Subcutaneous adipose tissue (tissue), 4 donors: ENCODE measurements around the gene UGT1A7. TPM values are rescaled to one million over a fixed set of nuclear protein-coding genes. Genes with fewer than 3 reads are reported as not detected.

Experiments used
- total RNA-seq, 4 donors: library from RNA; depleted of rRNA; stranded (reverse); fragments of >200 nt; gene quantifications; one replicate each; pipeline ENCODE4 v1.1.0, GENCODE V29; 2016
- TF ChIP-seq, protein P1 (sequence below): fragments of 450-650 bp; IDR thresholded peaks from one replicate; pipeline ENCODE4 v1.5.1; 2016; ENCODE audit warnings: low read depth, mild to moderate bottlenecking, control low read depth, antibody characterized with exemption, moderate library complexity

The UGT1A7 gene
- total RNA-seq, 4 donors from 2014 or later = 0.88 TPM; not detected in 3

DNA sequence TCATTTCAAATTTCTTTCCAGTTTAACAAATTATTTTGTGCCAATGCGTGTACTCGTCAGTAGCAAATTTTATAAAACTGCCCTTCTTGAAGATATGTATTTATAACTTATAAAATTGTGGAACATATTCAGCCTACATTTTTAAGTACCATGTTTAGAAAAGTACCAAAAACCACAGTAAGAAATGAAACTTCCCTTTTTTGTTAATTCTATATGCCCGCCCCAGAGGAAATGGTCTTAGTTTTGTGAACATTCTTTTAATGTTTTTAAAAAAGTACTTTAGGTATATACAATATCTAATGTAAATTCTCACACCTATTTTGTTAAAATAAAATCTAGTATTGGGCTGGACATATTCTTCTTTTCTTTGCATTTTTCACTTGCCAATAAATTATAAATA lies 8.8 kb upstream of the UGT1A7 start:
- TF ChIP-seq, protein P1, sequence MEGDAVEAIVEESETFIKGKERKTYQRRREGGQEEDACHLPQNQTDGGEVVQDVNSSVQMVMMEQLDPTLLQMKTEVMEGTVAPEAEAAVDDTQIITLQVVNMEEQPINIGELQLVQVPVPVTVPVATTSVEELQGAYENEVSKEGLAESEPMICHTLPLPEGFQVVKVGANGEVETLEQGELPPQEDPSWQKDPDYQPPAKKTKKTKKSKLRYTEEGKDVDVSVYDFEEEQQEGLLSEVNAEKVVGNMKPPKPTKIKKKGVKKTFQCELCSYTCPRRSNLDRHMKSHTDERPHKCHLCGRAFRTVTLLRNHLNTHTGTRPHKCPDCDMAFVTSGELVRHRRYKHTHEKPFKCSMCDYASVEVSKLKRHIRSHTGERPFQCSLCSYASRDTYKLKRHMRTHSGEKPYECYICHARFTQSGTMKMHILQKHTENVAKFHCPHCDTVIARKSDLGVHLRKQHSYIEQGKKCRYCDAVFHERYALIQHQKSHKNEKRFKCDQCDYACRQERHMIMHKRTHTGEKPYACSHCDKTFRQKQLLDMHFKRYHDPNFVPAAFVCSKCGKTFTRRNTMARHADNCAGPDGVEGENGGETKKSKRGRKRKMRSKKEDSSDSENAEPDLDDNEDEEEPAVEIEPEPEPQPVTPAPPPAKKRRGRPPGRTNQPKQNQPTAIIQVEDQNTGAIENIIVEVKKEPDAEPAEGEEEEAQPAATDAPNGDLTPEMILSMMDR = no peak

- TF ChIP-seq, protein P1 = no peak
These were observed 7.8 kb upstream of the UGT1A7 start for GRCh38 chr2:233673896-233674295.

- TF ChIP-seq, protein P1 = no peak
These were observed 7.4 kb upstream of the UGT1A7 start for GRCh38 chr2:233674314-233674713.

DNA sequence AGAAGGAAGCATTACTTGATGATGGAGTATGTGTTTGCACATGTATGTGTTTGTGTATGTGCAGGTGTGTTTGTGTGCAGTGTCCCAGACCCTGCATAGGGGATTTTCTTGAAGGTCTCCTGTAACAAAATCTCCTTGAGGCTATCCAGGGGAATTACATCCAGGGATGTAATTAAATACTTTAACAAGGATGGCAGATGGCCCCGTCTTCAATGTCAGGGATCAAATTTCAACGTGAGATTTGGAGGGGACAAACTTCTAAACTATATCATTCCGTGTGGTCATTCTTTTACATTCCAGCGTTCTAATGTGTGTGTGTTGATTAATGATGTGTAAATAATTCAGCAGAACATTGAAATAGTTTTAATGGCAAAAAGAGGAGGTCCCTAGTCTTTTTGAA lies 6.7 kb upstream of the UGT1A7 start:
- TF ChIP-seq, protein P1 = no peak

- TF ChIP-seq, protein P1 = no peak
These were observed 5.7 kb upstream of the UGT1A7 start for GRCh38 chr2:233676046-233676445.

DNA sequence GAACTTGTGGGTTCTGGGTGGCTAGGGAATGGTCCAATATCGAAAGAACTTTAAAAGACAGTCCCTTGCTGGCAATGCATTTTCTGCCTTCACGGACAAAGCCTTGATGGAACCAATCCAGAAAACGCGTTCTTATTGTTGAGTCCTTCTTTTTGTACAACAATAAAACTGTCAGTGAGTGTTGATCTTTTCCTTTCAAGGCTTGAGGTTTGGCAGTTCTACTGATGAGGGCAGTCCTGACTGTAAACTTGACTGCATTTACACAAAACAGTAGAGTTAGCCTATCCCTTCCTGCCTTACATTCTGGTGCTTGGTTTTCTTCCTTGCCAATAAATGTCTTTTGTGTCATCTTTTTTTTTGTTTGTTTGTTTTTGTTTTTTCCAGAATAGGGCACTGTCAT lies 2.5 kb upstream of the UGT1A7 start:
- TF ChIP-seq, protein P1 = no peak

DNA sequence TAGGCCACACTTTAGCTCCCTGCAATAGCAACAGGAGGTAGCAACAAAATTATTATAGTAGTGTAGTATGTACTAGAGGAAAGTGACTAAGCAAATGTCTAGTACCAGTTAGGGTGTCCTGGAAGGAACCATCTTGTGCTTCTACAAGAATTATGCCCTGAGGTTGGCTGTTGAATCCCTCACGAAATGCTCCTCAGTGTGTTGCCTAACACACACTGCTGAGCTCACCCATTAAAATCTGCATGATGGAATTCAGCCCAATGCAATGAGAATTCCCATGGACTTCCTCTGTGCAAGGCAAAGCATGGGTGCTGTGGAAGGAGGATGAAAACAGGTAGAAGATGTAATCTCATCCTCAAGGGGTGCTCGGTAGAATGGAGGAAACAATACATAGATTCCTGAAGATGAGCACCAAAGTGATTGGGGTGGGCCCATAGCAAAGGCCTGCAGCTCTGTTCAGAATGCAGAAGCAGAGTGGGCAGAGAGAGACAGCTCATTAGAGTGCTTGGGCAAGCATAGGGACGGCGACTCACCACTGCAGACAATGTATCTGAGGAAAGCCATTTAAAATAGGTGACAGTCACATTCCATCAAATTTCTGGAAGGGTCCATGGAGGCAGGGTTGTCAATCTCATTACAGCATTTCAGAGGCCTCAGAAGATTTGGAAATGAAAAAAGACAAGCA lies 1.2 kb upstream of the UGT1A7 start:
- TF ChIP-seq, protein P1 = no peak
